Memory B cell (primary cell): ENCODE measurements around the gene SURF6.
"Not testable (repeated sequence)": the region's sequence is repeated elsewhere in the genome, so short reads cannot be mapped to it uniquely, and the experiment has no call there.

Source experiments
- ATAC-seq: fragments of 150-1000 bp; cut with Tn5 transposase; 2 replicates; pipeline ENCODE4 v1.10.0; 2021; ENCODE audit warnings: low read depth, mild to moderate bottlenecking, moderate library complexity
- DNase-seq, 2 donors: peaks; one replicate each; pipeline ENCODE4 v3.0.0; 2022; ENCODE audit warnings: low spot score in 2 of 2
- H3K27ac Mint-ChIP-seq: one replicate; pipeline ENCODE4 v1.8.0; 2022; ENCODE audit warnings: mild to moderate bottlenecking, moderate library complexity, mixed read lengths
- H3K27me3 Mint-ChIP-seq: one replicate; pipeline ENCODE4 v1.8.0; 2022; ENCODE audit warnings: mixed read lengths
- H3K36me3 Mint-ChIP-seq: one replicate; pipeline ENCODE4 v1.8.0; 2022; ENCODE audit warnings: mild to moderate bottlenecking, mixed read lengths
- H3K4me1 Mint-ChIP-seq: one replicate; pipeline ENCODE4 v1.8.0; 2022; ENCODE audit warnings: mixed read lengths
- H3K4me3 Mint-ChIP-seq: one replicate; pipeline ENCODE4 v1.8.0; 2022; ENCODE audit warnings: mild to moderate bottlenecking, moderate library complexity, mixed read lengths
- H3K9me3 Mint-ChIP-seq: one replicate; pipeline ENCODE4 v1.8.0; 2022; ENCODE audit warnings: mixed read lengths

Gene SURF6

GRCh38 chr9:133286523-133286922 is 49.5 kb downstream of the SURF6 start:
- H3K9me3 Mint-ChIP-seq: peaks cover 9% of the 10 kb centered on the region
- H3K27me3 Mint-ChIP-seq: peaks cover 3% of the 10 kb centered on the region
- no peak overlapping the region for H3K4me3 Mint-ChIP-seq
- H3K36me3 Mint-ChIP-seq: peaks cover 4% of the 10 kb centered on the region
- no peak for ATAC-seq
- DNase-seq: no peak
- no peaks in the 10 kb centered on the region for H3K4me1 Mint-ChIP-seq
- no peak overlapping the region for H3K27ac Mint-ChIP-seq

- H3K27ac Mint-ChIP-seq: no peak overlapping the region
- H3K36me3 Mint-ChIP-seq: peaks cover 4% of the 10 kb centered on the region
These were observed 50.7 kb downstream of the SURF6 start for GRCh38 chr9:133285252-133285775.

GRCh38 chr9:133284362-133284761 is 51.6 kb downstream of the SURF6 start:
- Mint-ChIP-seq H3K4me1 (no peaks in the 10 kb centered on the region), H3K27me3 (peaks cover 5% of the 10 kb centered on the region), H3K36me3 (no peaks in the 10 kb centered on the region), H3K4me3 (no peak overlapping the region), H3K27ac (no peak overlapping the region), H3K9me3 (peaks cover 2% of the 10 kb centered on the region)
- DNase-seq (no peak), ATAC-seq (no peak)

More at GRCh38 chr9:133285252-133285775, 50.7 kb downstream of the SURF6 start:
- Mint-ChIP-seq H3K4me1 (no peaks in the 10 kb centered on the region), H3K9me3 (peaks cover 9% of the 10 kb centered on the region), H3K27me3 (peaks cover 3% of the 10 kb centered on the region), H3K4me3 (no peak overlapping the region)
- no peak for DNase-seq
- ATAC-seq: no peak

DNA sequence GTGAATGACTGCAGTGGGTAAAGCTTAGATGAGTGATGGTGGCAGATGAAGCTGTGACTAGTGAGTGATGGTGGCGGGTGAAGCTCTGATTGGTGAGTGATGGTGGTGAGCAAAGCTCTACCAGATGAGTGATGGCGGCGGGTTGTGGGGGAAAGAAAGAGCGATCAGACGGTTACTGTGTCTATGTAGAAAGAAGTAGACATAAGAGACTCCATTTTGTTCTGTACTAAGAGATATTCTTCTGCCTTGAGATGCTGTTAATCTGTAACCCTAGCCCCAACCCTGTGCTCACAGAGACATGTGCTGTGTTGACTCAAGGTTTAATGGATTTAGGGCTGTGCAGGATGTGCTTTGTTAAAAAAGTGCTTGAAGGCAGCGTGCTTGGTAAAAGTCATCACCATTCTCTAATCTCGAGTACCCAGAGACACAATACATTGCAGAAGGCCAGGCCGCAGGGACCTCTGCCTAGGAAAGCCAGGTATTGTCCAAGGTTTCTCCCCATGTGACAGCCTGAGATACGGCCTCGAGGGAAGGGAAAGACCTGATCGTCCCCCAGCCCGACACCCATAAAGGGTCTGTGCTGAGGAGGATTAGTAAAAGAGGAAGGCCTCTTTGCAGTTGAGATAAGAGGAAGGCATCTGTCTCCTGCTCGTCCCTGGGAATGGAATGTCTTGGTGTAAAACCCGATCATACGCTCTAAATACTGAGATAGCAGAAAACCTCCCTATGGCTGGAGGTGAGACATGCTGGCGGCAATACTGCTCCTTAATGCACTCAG is 52.5 kb downstream of the SURF6 start:
- not testable (repeated sequence) for H3K4me3 Mint-ChIP-seq, H3K27me3 Mint-ChIP-seq, H3K9me3 Mint-ChIP-seq, H3K4me1 Mint-ChIP-seq, H3K36me3 Mint-ChIP-seq, DNase-seq, H3K27ac Mint-ChIP-seq, ATAC-seq

GRCh38 chr9:133282464-133283238 is 53.3 kb downstream of the SURF6 start:
- no peak overlapping the region for H3K4me3 Mint-ChIP-seq
- DNase-seq: no peak
- no peaks in the 10 kb centered on the region for H3K9me3 Mint-ChIP-seq
- no peaks in the 10 kb centered on the region for H3K4me1 Mint-ChIP-seq
- H3K27ac Mint-ChIP-seq: no peak overlapping the region
- peaks cover 5% of the 10 kb centered on the region for H3K27me3 Mint-ChIP-seq
- H3K36me3 Mint-ChIP-seq: no peaks in the 10 kb centered on the region
- ATAC-seq: peak; percentile 34

GRCh38 chr9:133280392-133280791 is 55.6 kb downstream of the SURF6 start:
- Mint-ChIP-seq H3K27ac (no peak overlapping the region), H3K27me3 (peaks cover 8% of the 10 kb centered on the region), H3K4me1 (no peaks in the 10 kb centered on the region), H3K36me3 (peaks cover 3% of the 10 kb centered on the region), H3K9me3 (peaks cover 3% of the 10 kb centered on the region), H3K4me3 (no peak overlapping the region)
- ATAC-seq (no peak), DNase-seq (no peak)
